Prostate gland (tissue), 2 donors: ENCODE measurements around the gene DYSF.

Source experiments
- CTCF ChIP-seq, 4 experiments: fragments of 200-600 bp in 2 of 4; fragments of 450-650 bp in 2 of 4; sonication (generic) in 2 of 4; IDR thresholded peaks; 1 replicate in 3 of 4; 2 replicates in 1 of 4; pipeline ENCODE4 v1.5.1; 2016 to 2019; ENCODE audit warnings: antibody characterized with exemption in 4 of 4, mild to moderate bottlenecking in 2 of 4, moderate library complexity in 2 of 4
- POLR2A ChIP-seq: fragments of 450-650 bp; IDR thresholded peaks from one replicate; pipeline ENCODE4 v1.6.1; 2016; ENCODE audit warnings: antibody characterized with exemption, mild to moderate bottlenecking

GRCh38 chr2:71600555-71600954, 147.2 kb downstream of the DYSF start:
- no peak for TF ChIP-seq CTCF (IDR thresholded peaks at IDR 0.05)
- TF ChIP-seq POLR2A = no peak
